ENCODE measurements around the gene CBX2.

Gene CBX2

DNA sequence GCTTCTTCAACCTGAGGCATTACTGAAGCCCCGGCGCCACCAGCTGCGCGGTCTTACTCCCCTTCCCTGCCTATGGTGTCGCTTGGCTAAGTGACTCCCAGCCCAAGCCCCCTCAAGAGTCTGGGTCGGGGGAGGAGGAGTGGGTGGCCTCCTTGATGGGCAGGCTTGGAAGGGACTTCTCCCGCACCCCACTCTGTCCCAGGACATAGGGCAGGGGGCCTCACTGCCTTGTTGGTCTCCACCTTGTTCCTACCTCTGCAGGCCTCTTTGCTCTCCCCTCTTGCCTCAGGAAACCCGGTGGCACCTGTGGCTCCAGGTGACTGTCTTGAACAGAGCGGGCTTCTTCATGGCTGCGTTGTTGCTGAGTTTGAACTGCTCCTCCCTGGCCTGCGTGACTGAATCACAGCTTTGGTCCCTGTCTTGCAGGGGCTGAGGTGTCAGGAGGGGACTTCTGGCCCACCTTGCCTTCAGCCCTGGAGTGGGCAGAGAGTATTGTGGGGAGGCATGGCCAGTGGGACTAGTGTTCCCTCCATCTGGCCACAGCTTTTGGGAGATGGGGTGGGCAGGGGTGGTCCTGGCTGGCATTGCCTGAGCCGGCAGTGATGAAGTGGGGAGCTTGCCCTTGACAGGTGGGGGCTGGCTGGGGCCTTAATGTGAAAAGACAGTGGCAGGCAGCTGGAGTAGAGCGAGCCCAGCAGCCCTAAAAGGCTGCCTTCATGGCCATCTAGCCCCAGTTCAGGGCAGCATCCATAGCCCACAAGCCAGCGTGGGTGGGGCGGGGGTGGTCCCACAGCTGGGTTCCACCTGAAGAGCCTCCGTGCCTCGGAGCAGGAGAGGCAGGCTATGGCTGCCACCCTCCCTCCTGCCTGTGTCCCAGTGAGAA lies 7.3 kb downstream of the CBX2 start:
- H3K4me3 ChIP-seq (ENCODE audit: low read depth, low read length), result no peak overlapping the region
- TF ChIP-seq, protein P1, sequence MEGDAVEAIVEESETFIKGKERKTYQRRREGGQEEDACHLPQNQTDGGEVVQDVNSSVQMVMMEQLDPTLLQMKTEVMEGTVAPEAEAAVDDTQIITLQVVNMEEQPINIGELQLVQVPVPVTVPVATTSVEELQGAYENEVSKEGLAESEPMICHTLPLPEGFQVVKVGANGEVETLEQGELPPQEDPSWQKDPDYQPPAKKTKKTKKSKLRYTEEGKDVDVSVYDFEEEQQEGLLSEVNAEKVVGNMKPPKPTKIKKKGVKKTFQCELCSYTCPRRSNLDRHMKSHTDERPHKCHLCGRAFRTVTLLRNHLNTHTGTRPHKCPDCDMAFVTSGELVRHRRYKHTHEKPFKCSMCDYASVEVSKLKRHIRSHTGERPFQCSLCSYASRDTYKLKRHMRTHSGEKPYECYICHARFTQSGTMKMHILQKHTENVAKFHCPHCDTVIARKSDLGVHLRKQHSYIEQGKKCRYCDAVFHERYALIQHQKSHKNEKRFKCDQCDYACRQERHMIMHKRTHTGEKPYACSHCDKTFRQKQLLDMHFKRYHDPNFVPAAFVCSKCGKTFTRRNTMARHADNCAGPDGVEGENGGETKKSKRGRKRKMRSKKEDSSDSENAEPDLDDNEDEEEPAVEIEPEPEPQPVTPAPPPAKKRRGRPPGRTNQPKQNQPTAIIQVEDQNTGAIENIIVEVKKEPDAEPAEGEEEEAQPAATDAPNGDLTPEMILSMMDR (IDR thresholded peaks at IDR 0.05; ENCODE audit: insufficient read depth, low read depth, low read length, missing control alignments), result no peak
- DNase-seq (ENCODE audit: low read depth), result no peak

GRCh38 chr17:79785900-79786810 lies 8.2 kb downstream of the CBX2 start:
- DNase-seq (ENCODE audit: low read depth), result no peak
- H3K4me3 ChIP-seq (ENCODE audit: low read depth, low read length), result no peak overlapping the region
- TF ChIP-seq, protein P1 (IDR thresholded peaks at IDR 0.05; ENCODE audit: insufficient read depth, low read depth, low read length, missing control alignments), result no peak

- no peak for DNase-seq (ENCODE audit: low read depth)
- TF ChIP-seq, protein P1 (IDR thresholded peaks at IDR 0.05; ENCODE audit: insufficient read depth, low read depth, low read length, missing control alignments), result no peak
- no peak overlapping the region for H3K4me3 ChIP-seq (ENCODE audit: low read depth, low read length)
Observed at GRCh38 chr17:79786930-79787643, 9.1 kb downstream of the CBX2 start.

GRCh38 chr17:79788455-79788854 lies 10.5 kb downstream of the CBX2 start:
- H3K4me3 ChIP-seq (ENCODE audit: low read depth, low read length), result no peak overlapping the region
- DNase-seq (ENCODE audit: low read depth), result no peak
- TF ChIP-seq, protein P1 (IDR thresholded peaks at IDR 0.05; ENCODE audit: insufficient read depth, low read depth, low read length, missing control alignments), result no peak

GRCh38 chr17:79788989-79789942 lies 11.3 kb downstream of the CBX2 start:
- H3K4me3 ChIP-seq (ENCODE audit: low read depth, low read length), result no peak overlapping the region
- DNase-seq (ENCODE audit: low read depth), result no peak

More at GRCh38 chr17:79788989-79789942, 11.3 kb downstream of the CBX2 start:
- TF ChIP-seq, protein P1 (IDR thresholded peaks at IDR 0.05; ENCODE audit: insufficient read depth, low read depth, low read length, missing control alignments), result no peak

All from GM12865 (cell line).